T-cell (primary cell): Measurements from ENCODE around the gene JARID2. TPM values are rescaled to one million over a fixed set of nuclear protein-coding genes. Genes with fewer than 3 reads are reported as not detected.
A peak's percentile ranks its signal among the peaks of the same experiment; 100 is the strongest.
"Not testable (repeated sequence)": the region's sequence is repeated elsewhere in the genome, so short reads cannot be mapped to it uniquely, and the experiment has no call there.

Experiments
- ATAC-seq, 4 experiments: fragments of 200-7000 bp in 3 of 4; fragments of 150-1000 bp in 1 of 4; cut with Tn5 transposase; replicated peaks in 1 of 4; 1 replicate in 3 of 4; 2 replicates in 1 of 4; pipeline ENCODE4 v1.10.0; 2021; ENCODE audit warnings: moderate library complexity in 3 of 4, mild to moderate bottlenecking in 2 of 4, moderate number of reproducible peaks in 1 of 4
- CTCF ChIA-PET, 2 donors: fragments of 300-600 bp; sonication (Branson Sonifier 250); formaldehyde crosslinking; loops; one replicate each; lab custom pipeline; 2022; ENCODE audit warnings: antibody characterized with exemption in 2 of 2; lab: Charles Lee
- POLR2A ChIA-PET, 2 donors: fragments of 300-600 bp; sonication (Branson Sonifier 250); formaldehyde crosslinking; loops; one replicate each; lab custom pipeline; 2022; ENCODE audit warnings: antibody characterized with exemption in 2 of 2; lab: Charles Lee
- DNase-seq, 35 experiments: peaks; one replicate each; pipeline versions ENCODE4 v3.0.0 to v3.0.0-alpha.2; 2013 to 2023
- H3K27ac ChIP-seq: one replicate; pipeline ENCODE4 v1.5.1; 2013; ENCODE audit warnings: low read length
- H3K27me3 ChIP-seq, 2 experiments: replicated peaks in 1 of 2; 1 replicate in 1 of 2; 2 replicates in 1 of 2; pipeline versions ENCODE4 v1.6.1 to v1.7.0; 2013; ENCODE audit warnings: low read length in 1 of 2, mixed read lengths in 1 of 2; ENCODE audit not compliant: control insufficient read depth in 2 of 2, insufficient read depth in 2 of 2; ENCODE audit errors: extremely low read depth in 1 of 2
- H3K36me3 ChIP-seq, 2 donors: 1 replicate in 1 of 2; 2 replicates in 1 of 2; pipeline versions ENCODE4 v1.6.1 to v1.7.0; 2013; ENCODE audit warnings: low read length in 1 of 2; ENCODE audit not compliant: control insufficient read depth in 2 of 2, insufficient read depth in 1 of 2; ENCODE audit errors: extremely low read depth in 1 of 2
- H3K4me1 ChIP-seq, 2 experiments: 1 replicate in 1 of 2; 2 replicates in 1 of 2; pipeline versions ENCODE4 v1.6.1 to v1.7.0; 2013; ENCODE audit warnings: low read length in 2 of 2, mixed read lengths in 1 of 2; ENCODE audit not compliant: insufficient read depth in 2 of 2, control insufficient read depth in 1 of 2; ENCODE audit errors: extremely low read depth in 1 of 2
- H3K4me3 ChIP-seq, 2 donors: 1 replicate in 1 of 2; 2 replicates in 1 of 2; pipeline versions ENCODE4 v1.5.1 to v1.7.0; 2013; ENCODE audit warnings: mild to moderate bottlenecking in 2 of 2, low read length in 1 of 2, moderate library complexity in 1 of 2; ENCODE audit not compliant: control insufficient read depth in 1 of 2; ENCODE audit errors: extremely low read depth in 1 of 2
- H3K9me3 ChIP-seq: 2 replicates; pipeline ENCODE4 v1.7.0; 2013
- H3K27ac Mint-ChIP-seq, 2 donors: one replicate each; pipeline ENCODE4 v1.8.0; 2020 to 2021; ENCODE audit warnings: mild to moderate bottlenecking in 2 of 2, mixed read lengths in 2 of 2
- H3K27me3 Mint-ChIP-seq, 2 donors: one replicate each; pipeline ENCODE4 v1.8.0; 2021 to 2022; ENCODE audit warnings: mixed read lengths in 2 of 2
- H3K36me3 Mint-ChIP-seq: one replicate; pipeline ENCODE4 v1.8.0; 2021; ENCODE audit warnings: mixed read lengths
- H3K4me1 Mint-ChIP-seq, 3 donors: one replicate each; pipeline ENCODE4 v1.8.0; 2020 to 2022; ENCODE audit warnings: mixed read lengths in 3 of 3, mild to moderate bottlenecking in 1 of 3
- H3K4me3 Mint-ChIP-seq, 3 donors: one replicate each; pipeline ENCODE4 v1.8.0; 2020 to 2022; ENCODE audit warnings: mild to moderate bottlenecking in 3 of 3, mixed read lengths in 3 of 3, moderate library complexity in 3 of 3
- H3K9me3 Mint-ChIP-seq, 3 donors: one replicate each; pipeline ENCODE4 v1.8.0; 2020 to 2022; ENCODE audit warnings: mixed read lengths in 3 of 3
- WGBS: methylation state at CpG from one replicate; pipeline ENCODE4 v1.1.5; 2013; ENCODE audit warnings: missing lambda C conversion rate; ENCODE audit not compliant: insufficient coverage; 5-methylcytosine and 5-hydroxymethylcytosine counted together
- total RNA-seq, 35 experiments: library from RNA in 6 of 35; stranded (reverse) in 6 of 35; fragments of 120-200 nt in 1 of 35; gene quantifications; one replicate each; pipeline versions ENCODE4 v1.2.1 to v1.2.4 and lab custom pipeline; 2013 to 2026

JARID2 gene
- total RNA-seq, 5 donors from 2014 or later (not counting 1 experiment from before 2014, with no cell fraction given): 19.8 to 27.9 (median 21.6) TPM

DNA sequence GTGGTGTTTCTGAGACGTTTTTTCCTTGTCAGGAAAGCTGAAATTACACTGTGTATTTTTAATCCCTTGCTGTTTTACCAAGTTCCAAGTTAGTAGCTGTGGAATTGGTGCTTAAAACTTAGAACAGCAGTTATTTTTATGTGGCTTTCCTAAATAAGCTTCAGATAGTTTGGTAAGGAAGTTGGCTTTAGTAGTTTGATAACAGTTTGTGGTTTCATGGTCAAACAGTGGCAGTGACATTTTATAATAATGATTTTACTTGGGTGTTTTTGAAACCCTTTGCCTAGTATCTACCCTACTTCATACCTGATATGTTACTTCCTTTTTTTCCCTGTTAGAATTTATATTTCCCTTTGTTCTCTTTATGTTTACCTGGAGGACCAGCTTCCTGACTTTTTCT, 164.9 kb downstream of the JARID2 start:
- H3K9me3 Mint-ChIP-seq: no peaks in the 10 kb centered on the region
- ChIA-PET POLR2A (no interaction called here), CTCF (interaction anchor here (0.5 to 1.6 kb wide), 5 partner anchors 10 to 1224 kb away, joined by 3 to 5 read pairs (median 4); no protein-coding TSS in a partner anchor)
- DNase-seq (no peak), ATAC-seq (no peak)
- Histone ChIP-seq H3K36me3 (peaks cover 0 to 3% of the 10 kb centered on the region in 2 donors), H3K9me3 (no peaks in the 10 kb centered on the region), H3K4me1 (peaks cover 18 to 28% of the 10 kb centered on the region in 2 experiments), H3K27me3 (no peaks in the 10 kb centered on the region), H3K4me3 (no peak overlapping the region), H3K27ac (no peak overlapping the region)
- WGBS: no CpG with 5 or more reads among the region's 1 CpG
- H3K27ac Mint-ChIP-seq: peak overlapping the region; percentile 55 to 64
- H3K27me3 Mint-ChIP-seq: no peaks in the 10 kb centered on the region
- peak overlapping the region; percentile 17 to 64 (median 51) for H3K4me3 Mint-ChIP-seq
- peaks cover 25% of the 10 kb centered on the region for H3K36me3 Mint-ChIP-seq
- peaks cover 65 to 74% (median 71%) of the 10 kb centered on the region in 3 donors for H3K4me1 Mint-ChIP-seq

GRCh38 chr6:15411766-15412165, 165.9 kb downstream of the JARID2 start:
- ATAC-seq (no peak), DNase-seq (no peak)
- ChIA-PET CTCF (interaction anchor here in 1 of 2 donors (1.6 kb wide), 1 partner anchor 11 kb away, joined by 3 read pairs; no protein-coding TSS in a partner anchor), POLR2A (no interaction called here)
- Mint-ChIP-seq H3K27ac (peak overlapping the region; percentile 0 to 69), H3K4me1 (peaks cover 59 to 66% (median 64%) of the 10 kb centered on the region in 3 donors), H3K4me3 (peak overlapping the region in 1 of 3 donors; percentile 64), H3K36me3 (peaks cover 27% of the 10 kb centered on the region), H3K9me3 (peaks cover 0 to 1% (median 0%) of the 10 kb centered on the region in 3 donors), H3K27me3 (no peaks in the 10 kb centered on the region)
- Histone ChIP-seq H3K9me3 (no peaks in the 10 kb centered on the region), H3K4me3 (no peak overlapping the region), H3K27ac (no peak overlapping the region), H3K36me3 (peaks cover 0 to 3% of the 10 kb centered on the region in 2 donors), H3K4me1 (peaks cover 18 to 28% of the 10 kb centered on the region in 2 experiments), H3K27me3 (no peaks in the 10 kb centered on the region)
- WGBS: 100% methylated on average over 1 of the region's 2 CpGs

GRCh38 chr6:15412767-15413166, 166.9 kb downstream of the JARID2 start:
- ChIA-PET CTCF (interaction anchor here (0.6 to 1.2 kb wide), 4 partner anchors 8 to 1206 kb away, joined by 3 to 6 read pairs (median 4); no protein-coding TSS in a partner anchor), POLR2A (interaction anchor here (0.6 to 0.7 kb wide), 2 partner anchors 99 to 171 kb away, joined by 3 to 4 read pairs; no protein-coding TSS in a partner anchor)
- Histone ChIP-seq H3K9me3 (no peaks in the 10 kb centered on the region), H3K27me3 (no peaks in the 10 kb centered on the region), H3K27ac (no peak overlapping the region), H3K36me3 (peaks cover 0 to 3% of the 10 kb centered on the region in 2 donors), H3K4me3 (no peak overlapping the region), H3K4me1 (peaks cover 14 to 28% of the 10 kb centered on the region in 2 experiments)
- no peak for DNase-seq
- no peak overlapping the region for H3K4me3 Mint-ChIP-seq
- H3K36me3 Mint-ChIP-seq: peaks cover 36% of the 10 kb centered on the region
- H3K9me3 Mint-ChIP-seq: peaks cover 0 to 9% (median 0%) of the 10 kb centered on the region in 3 donors
- H3K27me3 Mint-ChIP-seq: no peaks in the 10 kb centered on the region
- WGBS: 100% methylated on average over 1 of the region's 9 CpGs
- peaks cover 55 to 63% (median 59%) of the 10 kb centered on the region in 3 donors for H3K4me1 Mint-ChIP-seq
- no peak overlapping the region for H3K27ac Mint-ChIP-seq
- no peak for ATAC-seq

GRCh38 chr6:15413466-15414234, 167.8 kb downstream of the JARID2 start:
- Histone ChIP-seq H3K4me3 (no peak overlapping the region), H3K36me3 (peaks cover 0 to 3% of the 10 kb centered on the region in 2 donors), H3K9me3 (no peaks in the 10 kb centered on the region), H3K27me3 (no peaks in the 10 kb centered on the region), H3K4me1 (peaks cover 14 to 28% of the 10 kb centered on the region in 2 experiments), H3K27ac (no peak overlapping the region)
- Mint-ChIP-seq H3K9me3 (peaks cover 0 to 15% (median 2%) of the 10 kb centered on the region in 3 donors), H3K27me3 (no peaks in the 10 kb centered on the region), H3K36me3 (peaks cover 44% of the 10 kb centered on the region), H3K4me1 (peaks cover 46 to 55% (median 54%) of the 10 kb centered on the region in 3 donors), H3K4me3 (no peak overlapping the region), H3K27ac (peak overlapping the region in 1 of 2 donors; percentile 18)
- no peak for DNase-seq
- ATAC-seq: no peak
- CTCF ChIA-PET: interaction anchor here (0.6 to 1.2 kb wide), 4 partner anchors 7 to 1207 kb away, joined by 3 to 6 read pairs (median 4); no protein-coding TSS in a partner anchor
- WGBS: 100% methylated on average over 2 of the region's 6 CpGs
- POLR2A ChIA-PET: interaction anchor here in 1 of 2 donors (0.6 kb wide), 1 partner anchor 170 kb away, joined by 3 read pairs; no protein-coding TSS in a partner anchor

- ATAC-seq (no peak), DNase-seq (no peak)
- Mint-ChIP-seq H3K27ac (peak overlapping the region; percentile 7 to 18), H3K27me3 (no peaks in the 10 kb centered on the region), H3K36me3 (peaks cover 46% of the 10 kb centered on the region), H3K4me3 (no peak overlapping the region), H3K4me1 (peaks cover 41 to 49% (median 49%) of the 10 kb centered on the region in 3 donors), H3K9me3 (peaks cover 0 to 17% (median 3%) of the 10 kb centered on the region in 3 donors)
- H3K9me3 ChIP-seq: no peaks in the 10 kb centered on the region
- peaks cover 14 to 25% of the 10 kb centered on the region in 2 experiments for H3K4me1 ChIP-seq
- no peak overlapping the region for H3K4me3 ChIP-seq
- H3K27me3 ChIP-seq: no peaks in the 10 kb centered on the region
- no CpG with 5 or more reads among the region's 2 CpGs for WGBS
- peaks cover 0 to 3% of the 10 kb centered on the region in 2 donors for H3K36me3 ChIP-seq
- H3K27ac ChIP-seq: no peak overlapping the region
- POLR2A ChIA-PET: no interaction called here
- CTCF ChIA-PET: no interaction called here
These were observed 168.4 kb downstream of the JARID2 start for GRCh38 chr6:15414235-15414612.

DNA sequence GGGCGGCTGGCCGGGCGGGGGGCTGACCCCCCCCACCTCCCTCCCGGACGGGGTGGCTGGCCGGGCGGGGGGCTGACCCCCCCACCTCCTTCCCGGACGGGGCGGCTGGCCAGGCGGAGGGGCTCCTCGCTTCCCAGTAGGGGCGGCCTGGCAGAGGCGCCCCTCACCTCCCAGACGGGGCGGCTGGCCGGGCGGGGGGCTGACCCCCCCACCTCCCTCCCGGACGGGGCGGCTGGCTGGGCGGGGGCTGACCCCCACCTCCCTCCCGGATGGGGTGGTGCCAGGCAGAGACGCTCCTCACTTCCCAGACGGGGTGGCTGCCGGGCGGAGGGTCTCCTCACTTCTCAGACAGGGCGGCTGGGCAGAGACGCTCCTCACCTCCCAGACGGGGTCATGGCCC, 169.8 kb downstream of the JARID2 start:
- H3K27ac Mint-ChIP-seq, H3K9me3 ChIP-seq, H3K36me3 ChIP-seq, POLR2A ChIA-PET, H3K27me3 ChIP-seq, H3K27me3 Mint-ChIP-seq, ATAC-seq, CTCF ChIA-PET, H3K4me3 ChIP-seq, H3K4me3 Mint-ChIP-seq, DNase-seq, H3K27ac ChIP-seq: not testable (repeated sequence)
- H3K9me3 Mint-ChIP-seq: peaks cover 0 to 28% (median 7%) of the 10 kb centered on the region in 3 donors
- peaks cover 9 to 14% of the 10 kb centered on the region in 2 experiments for H3K4me1 ChIP-seq
- peaks cover 30 to 39% (median 38%) of the 10 kb centered on the region in 3 donors for H3K4me1 Mint-ChIP-seq
- H3K36me3 Mint-ChIP-seq: peaks cover 58% of the 10 kb centered on the region
- WGBS: 96% methylated on average over 8 of the region's 30 CpGs
